Upper lobe of right lung (tissue), 1 donor: ENCODE measurements around the gene EPM2AIP1. TPM values are rescaled to one million over a fixed set of nuclear protein-coding genes. Genes with fewer than 3 reads are reported as not detected.

ENCODE experiments used
- ATAC-seq: fragments of 200-7000 bp; cut with Tn5 transposase; one replicate; pipeline ENCODE4 v1.9.1; 2020; ENCODE audit warnings: mild to moderate bottlenecking, moderate library complexity
- DNase-seq: peaks from one replicate; pipeline ENCODE4 v3.0.0-alpha.2; 2020
- H3K27ac ChIP-seq: fragments of 200-600 bp; one replicate; pipeline ENCODE4 v1.8.0; 2022
- H3K27me3 ChIP-seq: fragments of 200-600 bp; one replicate; pipeline ENCODE4 v1.8.0; 2022; ENCODE audit warnings: mild to moderate bottlenecking
- H3K36me3 ChIP-seq: fragments of 200-600 bp; one replicate; pipeline ENCODE4 v1.8.0; 2022
- H3K4me1 ChIP-seq: fragments of 200-600 bp; one replicate; pipeline ENCODE4 v1.8.0; 2022
- H3K4me3 ChIP-seq: fragments of 200-600 bp; one replicate; pipeline ENCODE4 v1.8.0; 2022; ENCODE audit warnings: mild to moderate bottlenecking
- H3K9me3 ChIP-seq: fragments of 200-600 bp; one replicate; pipeline ENCODE4 v1.8.0; 2022
- CTCF ChIP-seq: fragments of 200-600 bp; IDR thresholded peaks from one replicate; pipeline ENCODE4 v1.8.0; 2022; ENCODE audit warnings: antibody characterized with exemption
- intact Hi-C: fragments of 100-400 bp; cut with DNase I; formaldehyde crosslinking; loops from one replicate; pipeline ENCODE4 v1.11.0; 2022
- total RNA-seq: library from RNA; stranded (reverse); fragmentation: NEBNext Ultra II Directional; extraction: Animal tissue kit (Norgen Biotek cat#: 25700); gene quantifications from one replicate; pipeline ENCODE4 v1.2.1, GENCODE V29; 2021
- donor health status: DM: no; HTN: yes; CAD: no; lungs with severe emphysema.

The EPM2AIP1 gene
- total RNA-seq, 1 donor from 2014 or later, result 20.1 TPM

DNA sequence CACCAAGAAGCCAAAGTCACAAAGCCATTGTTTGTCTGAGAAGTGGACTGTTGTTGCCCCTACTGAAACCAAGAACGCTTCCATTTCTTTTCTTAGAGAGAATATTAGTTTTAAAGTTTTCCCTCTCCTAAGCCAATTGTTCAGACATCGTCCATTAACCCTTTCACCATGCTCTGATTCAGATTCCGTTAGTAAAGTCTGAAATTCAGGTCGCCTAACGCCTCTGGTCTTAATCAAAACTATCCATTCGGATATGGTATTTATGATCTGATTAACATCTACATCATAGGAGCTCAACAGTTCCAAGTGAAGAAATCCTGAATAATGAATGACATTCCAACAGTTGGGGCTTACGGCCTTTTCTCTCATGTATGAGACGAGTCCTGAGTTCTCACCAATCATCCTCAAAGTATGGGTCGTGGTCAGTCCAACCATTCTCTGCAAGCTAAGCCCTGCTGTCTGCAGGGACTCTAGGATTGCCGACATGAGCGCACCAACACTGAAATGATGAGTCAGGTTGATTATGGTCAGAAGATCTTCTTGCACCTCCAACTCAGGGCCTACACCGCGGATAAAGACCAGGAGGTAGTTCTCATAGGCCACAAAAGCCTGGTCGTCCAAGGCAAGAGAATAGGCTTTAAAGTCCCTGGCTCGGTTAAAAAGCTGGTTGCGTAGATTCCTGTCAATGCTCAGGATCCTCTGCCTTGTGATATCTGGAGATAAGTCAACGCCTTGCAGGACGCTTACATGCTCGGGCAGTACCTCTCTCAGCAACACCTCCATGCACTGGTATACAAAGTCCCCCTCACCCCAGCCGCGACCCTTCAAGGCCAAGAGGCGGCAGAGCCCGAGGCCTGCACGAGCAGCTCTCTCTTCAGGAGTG lies 767 bp downstream of the EPM2AIP1 start:
- Histone ChIP-seq H3K9me3 (no peaks in the 10 kb centered on the region), H3K4me1 (peaks cover 51% of the 10 kb centered on the region), H3K27ac (peak overlapping the region; percentile 98), H3K27me3 (no peaks in the 10 kb centered on the region), H3K36me3 (peaks cover 29% of the 10 kb centered on the region), H3K4me3 (peak overlapping the region; percentile 82)
- intact Hi-C loops, result no loop called here
- ATAC-seq, result no peak
- no peak for DNase-seq
- TF ChIP-seq CTCF, result no peak

GRCh38 chr3:36991147-36991546 lies 1.8 kb downstream of the EPM2AIP1 start:
- intact Hi-C loops, result no loop called here
- H3K4me1 ChIP-seq, result peaks cover 51% of the 10 kb centered on the region
- no peaks in the 10 kb centered on the region for H3K9me3 ChIP-seq
- no peak for TF ChIP-seq CTCF
- H3K27me3 ChIP-seq, result no peaks in the 10 kb centered on the region
- DNase-seq (no peak), ATAC-seq (no peak)
- peak overlapping the region; percentile 98 for H3K27ac ChIP-seq
- peak overlapping the region; percentile 82 for H3K4me3 ChIP-seq
- H3K36me3 ChIP-seq, result peaks cover 29% of the 10 kb centered on the region

DNA sequence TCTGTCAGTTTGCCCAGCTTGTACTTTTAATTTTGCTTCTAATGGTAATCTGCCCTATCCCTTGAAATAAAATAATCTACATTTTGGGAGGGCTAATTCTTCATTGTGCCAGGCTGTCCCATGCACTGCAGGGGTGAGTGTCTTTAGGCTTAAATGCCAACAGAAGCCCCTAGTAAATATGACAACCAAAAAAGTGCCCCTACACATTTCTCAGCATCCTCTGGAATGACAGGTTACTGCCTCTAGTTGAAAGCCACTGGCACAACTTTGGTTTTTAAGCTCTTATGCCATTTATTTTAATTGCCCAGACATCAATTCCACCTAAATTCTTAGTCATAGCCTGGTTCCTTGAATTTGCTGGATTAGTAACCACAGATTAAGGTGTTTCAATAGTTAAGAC lies 3.4 kb downstream of the EPM2AIP1 start:
- intact Hi-C loops, result no loop called here
- Histone ChIP-seq H3K36me3 (peaks cover 34% of the 10 kb centered on the region), H3K9me3 (no peaks in the 10 kb centered on the region), H3K4me3 (peak overlapping the region; percentile 82), H3K27ac (no peak overlapping the region), H3K4me1 (peaks cover 49% of the 10 kb centered on the region), H3K27me3 (no peaks in the 10 kb centered on the region)
- DNase-seq (no peak), ATAC-seq (no peak)
- no peak for TF ChIP-seq CTCF

DNA sequence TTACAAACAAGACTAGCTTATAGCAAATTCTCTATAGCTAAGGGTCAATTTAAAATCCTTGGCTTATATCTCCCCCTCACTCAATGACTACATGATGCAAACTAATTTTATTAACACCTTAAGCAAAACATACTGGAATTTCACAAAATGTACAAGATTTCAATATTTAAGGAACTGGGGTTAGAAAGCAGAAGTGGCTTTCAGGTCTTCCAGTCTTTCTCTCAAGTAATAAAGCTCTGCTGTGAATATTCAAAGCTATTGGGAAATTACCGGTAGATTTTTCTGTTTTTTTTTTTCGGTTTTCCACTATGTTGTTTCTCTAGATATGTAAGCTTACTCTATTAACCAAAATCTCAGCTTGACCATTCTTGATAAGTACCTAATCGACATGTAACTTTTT lies 3.9 kb downstream of the EPM2AIP1 start:
- no peak for TF ChIP-seq CTCF

GRCh38 chr3:36988356-36988755 lies 4.6 kb downstream of the EPM2AIP1 start:
- ATAC-seq (no peak), DNase-seq (no peak)
- TF ChIP-seq CTCF, result no peak
- H3K27me3 ChIP-seq, result no peaks in the 10 kb centered on the region
- H3K36me3 ChIP-seq, result peaks cover 47% of the 10 kb centered on the region
- peaks cover 43% of the 10 kb centered on the region for H3K4me1 ChIP-seq
- H3K27ac ChIP-seq, result no peak overlapping the region
- intact Hi-C loops, result no loop called here
- no peaks in the 10 kb centered on the region for H3K9me3 ChIP-seq
- H3K4me3 ChIP-seq, result peak overlapping the region; percentile 82

More for the DNA sequence above, 3.9 kb downstream of the EPM2AIP1 start:
- Histone ChIP-seq H3K27ac (no peak overlapping the region), H3K9me3 (no peaks in the 10 kb centered on the region), H3K4me1 (peaks cover 43% of the 10 kb centered on the region), H3K4me3 (peak overlapping the region; percentile 82), H3K27me3 (no peaks in the 10 kb centered on the region), H3K36me3 (peaks cover 40% of the 10 kb centered on the region)
- intact Hi-C loops, result no loop called here
- DNase-seq, result no peak
- ATAC-seq, result no peak
